ENCODE measurements around the gene TRIM77.
"Not testable (repeated sequence)": the region's sequence is repeated elsewhere in the genome, so short reads cannot be mapped to it uniquely, and the experiment has no call there.

The TRIM77 gene, protein sequence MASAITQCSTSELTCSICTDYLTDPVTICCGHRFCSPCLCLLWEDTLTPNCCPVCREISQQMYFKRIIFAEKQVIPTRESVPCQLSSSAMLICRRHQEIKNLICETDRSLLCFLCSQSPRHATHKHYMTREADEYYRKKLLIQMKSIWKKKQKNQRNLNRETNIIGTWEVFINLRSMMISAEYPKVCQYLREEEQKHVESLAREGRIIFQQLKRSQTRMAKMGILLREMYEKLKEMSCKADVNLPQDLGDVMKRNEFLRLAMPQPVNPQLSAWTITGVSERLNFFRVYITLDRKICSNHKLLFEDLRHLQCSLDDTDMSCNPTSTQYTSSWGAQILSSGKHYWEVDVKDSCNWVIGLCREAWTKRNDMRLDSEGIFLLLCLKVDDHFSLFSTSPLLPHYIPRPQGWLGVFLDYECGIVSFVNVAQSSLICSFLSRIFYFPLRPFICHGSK

DNA sequence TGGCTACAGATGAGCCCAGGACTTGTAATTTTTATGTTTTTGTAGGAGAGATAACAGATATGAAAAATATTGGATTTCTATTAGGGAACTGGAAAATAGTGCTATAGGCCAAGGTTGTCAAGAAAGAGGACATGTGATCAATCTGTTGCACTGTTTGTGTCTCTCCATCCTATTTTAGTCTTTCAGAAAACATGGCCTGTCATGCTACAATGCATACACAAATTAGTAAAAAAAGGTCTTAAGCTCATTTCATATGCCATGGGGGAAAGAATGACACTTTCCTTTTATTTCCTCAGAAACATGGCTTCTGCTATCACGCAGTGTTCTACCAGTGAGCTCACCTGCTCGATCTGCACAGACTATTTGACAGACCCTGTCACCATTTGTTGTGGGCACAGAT lies at the start of gene TRIM77:
TRIM77 (plus strand) TSS at position 301 of the 400 bp plus-strand sequence; CDS start at position 301, 0 bp downstream.
- not testable (repeated sequence) for DNase-seq (ENCODE audit: low read depth in 1 of 2, low spot score in 1 of 2)

DNA sequence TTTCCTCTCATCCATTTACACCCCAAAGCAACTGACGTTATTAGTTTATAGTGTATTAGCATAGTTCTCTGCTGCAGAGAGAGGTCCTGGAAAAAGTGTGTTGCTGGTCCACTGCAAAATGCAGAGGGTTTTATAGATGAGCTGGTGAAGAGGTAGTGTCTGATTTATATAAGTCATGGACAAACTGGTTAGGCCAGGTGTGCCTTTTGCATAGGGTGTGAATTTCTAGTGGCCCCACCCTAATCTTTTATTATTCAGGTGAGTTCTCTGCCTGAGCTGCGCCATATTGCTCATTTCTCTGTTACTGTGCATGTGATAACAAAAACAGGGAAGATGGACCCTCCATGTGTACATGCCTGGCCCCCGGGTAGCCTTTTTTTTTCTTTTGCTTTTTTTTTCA lies 43.1 kb upstream of the TRIM77 start:
- no peak for DNase-seq (ENCODE audit: low read depth in 1 of 2, low spot score in 1 of 2)

DNA sequence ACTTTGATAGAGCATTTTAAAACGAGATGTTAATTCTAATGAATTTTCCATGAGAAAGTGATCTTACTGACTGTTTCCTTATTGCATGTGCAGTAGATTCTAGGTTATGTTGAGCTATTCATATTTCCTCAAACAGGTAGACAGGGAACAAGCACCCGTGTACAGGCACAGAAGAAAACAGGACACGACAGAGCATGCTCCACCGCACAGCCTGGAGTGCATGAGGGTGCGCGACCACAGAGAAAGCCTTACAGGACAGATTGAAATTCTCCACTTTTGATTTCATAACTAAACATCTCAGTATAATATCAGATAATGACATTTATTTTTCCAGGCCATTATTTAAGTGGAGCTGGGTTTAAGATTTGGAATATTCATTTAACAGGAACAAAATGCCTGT lies 41.9 kb upstream of the TRIM77 start:
- not testable (repeated sequence) for DNase-seq (ENCODE audit: low read depth in 1 of 2, low spot score in 1 of 2)

DNA sequence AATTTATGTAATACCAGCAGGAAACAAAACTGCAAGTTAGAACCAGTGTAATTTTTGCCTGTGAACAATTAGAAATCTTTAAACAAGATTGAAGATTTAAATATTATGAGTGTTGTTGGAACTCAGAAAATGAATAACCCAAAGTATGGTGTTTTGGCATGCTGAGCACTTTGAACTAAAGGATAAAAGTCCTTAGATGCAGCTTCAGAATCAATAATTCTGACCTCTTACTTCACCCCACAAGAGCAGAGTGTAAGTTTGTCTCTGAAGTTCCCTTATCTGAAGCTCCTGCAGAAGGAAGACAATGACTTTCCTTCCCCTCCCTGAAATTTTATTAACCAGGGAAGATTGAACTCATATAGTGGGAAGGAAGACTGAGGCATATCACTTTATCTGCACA lies 40.5 kb upstream of the TRIM77 start:
- DNase-seq (ENCODE audit: low read depth in 1 of 2, low spot score in 1 of 2) = not testable (repeated sequence)

DNA sequence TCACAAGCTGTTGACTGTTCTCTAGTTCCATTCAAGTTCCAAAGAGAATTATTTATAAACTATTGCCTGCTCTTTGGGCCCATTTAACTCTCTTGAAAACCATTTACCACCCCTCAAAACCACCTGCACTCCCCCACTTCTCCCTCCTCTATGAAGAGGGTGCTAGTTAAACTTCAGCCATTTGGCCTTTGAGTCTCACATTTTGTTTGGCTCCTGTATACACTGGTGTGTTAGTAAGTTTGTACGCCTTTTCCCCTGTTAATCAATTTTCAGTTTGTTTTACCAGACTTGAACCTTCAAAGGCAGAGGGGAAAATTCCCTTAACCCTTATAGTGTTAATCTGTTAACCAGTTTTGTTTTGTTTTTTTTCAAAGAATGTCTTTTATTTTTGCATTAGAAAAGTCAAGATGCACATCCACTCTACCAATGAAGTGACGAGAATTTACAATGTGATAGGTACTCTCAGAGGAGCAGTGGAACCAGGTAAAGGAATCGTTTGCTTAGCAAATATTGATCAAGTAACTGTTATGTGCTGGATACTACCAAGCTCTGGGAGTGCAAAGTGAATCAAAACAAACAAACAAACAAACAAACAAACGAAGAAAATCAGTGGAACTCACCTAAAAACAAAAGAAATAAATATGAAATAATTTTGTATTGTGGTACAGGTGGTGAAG lies 40.0 kb upstream of the TRIM77 start:
- not testable (repeated sequence) for DNase-seq (ENCODE audit: low read depth in 1 of 2, low spot score in 1 of 2)

DNA sequence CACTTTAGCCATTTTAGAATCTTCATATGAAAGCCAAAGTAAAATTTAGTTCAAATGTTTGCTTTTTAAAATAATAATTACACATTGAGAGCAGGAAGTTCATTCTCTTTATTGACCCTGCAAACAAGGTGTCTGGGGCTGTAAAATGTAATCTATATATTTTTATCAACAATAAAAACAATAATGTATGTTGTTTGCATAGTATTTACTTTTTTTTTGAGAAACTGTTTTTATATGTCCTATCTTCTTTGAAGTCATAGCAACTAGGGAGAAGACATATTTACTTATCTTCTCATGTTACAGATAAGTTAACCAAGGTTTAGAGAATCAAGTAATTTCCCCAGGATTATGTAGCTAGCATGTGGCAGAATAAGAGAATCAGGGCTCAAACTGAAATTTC lies 37.6 kb upstream of the TRIM77 start:
- DNase-seq (ENCODE audit: low read depth in 1 of 2, low spot score in 1 of 2) = not testable (repeated sequence)

DNA sequence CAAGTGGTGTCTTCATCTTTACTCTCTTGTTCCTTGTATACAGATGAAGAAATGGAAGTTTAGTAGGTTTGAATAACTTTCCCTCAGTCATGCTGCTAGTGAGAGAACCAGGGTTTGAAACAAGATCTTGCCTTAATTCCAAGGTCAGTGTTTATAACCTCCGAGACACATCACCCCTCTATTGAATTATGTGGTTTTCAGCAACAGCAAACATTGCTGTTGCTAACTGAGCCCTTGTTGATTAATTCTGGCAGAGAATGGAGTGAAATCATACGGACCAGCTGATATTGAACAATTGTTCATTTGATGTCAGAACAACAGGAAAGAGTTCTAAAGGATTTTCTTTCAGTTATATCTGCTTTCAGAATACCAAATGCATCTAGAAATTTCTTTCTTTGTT lies 36.7 kb upstream of the TRIM77 start:
- DNase-seq (ENCODE audit: low read depth in 1 of 2, low spot score in 1 of 2) = not testable (repeated sequence)

DNA sequence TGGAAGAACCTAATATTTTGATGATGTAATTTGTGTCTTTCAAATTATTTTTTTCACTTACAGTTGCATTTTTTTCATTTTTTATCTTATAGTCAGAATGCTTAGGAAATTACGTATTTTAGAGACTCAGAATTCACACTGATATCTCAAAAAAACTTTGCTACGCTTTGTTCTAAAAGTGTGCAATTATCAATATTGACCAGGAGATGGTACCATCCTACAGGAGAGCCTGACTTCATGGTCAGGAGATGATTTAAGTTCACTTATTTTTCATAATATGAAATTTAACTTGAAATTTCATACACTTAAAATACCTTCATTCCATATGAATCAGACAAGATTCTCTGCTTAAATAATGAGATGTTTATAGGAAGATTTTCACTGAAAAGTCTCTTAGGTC lies 34.7 kb upstream of the TRIM77 start:
- DNase-seq (ENCODE audit: low read depth in 1 of 2, low spot score in 1 of 2) = not testable (repeated sequence)

DNA sequence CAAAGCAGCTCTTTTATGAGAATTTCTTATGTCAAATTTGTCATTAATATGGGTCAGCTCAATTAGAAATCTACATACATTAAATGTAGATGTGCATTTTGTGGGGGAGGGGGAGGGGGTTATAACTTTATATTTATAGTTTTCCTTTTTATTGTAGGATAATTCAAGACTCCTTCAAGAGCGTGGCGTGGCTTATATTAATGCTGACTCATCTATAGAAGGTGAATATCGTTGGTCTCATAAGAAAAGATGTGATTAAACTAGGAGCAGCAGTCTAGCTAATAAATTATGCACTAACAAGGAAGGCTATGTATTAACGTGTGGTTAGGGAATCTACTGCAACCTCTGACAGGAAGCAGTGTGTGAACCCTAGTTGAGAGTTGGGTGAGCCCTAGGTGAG lies 34.2 kb upstream of the TRIM77 start:
- DNase-seq (ENCODE audit: low read depth in 1 of 2, low spot score in 1 of 2) = not testable (repeated sequence)

DNA sequence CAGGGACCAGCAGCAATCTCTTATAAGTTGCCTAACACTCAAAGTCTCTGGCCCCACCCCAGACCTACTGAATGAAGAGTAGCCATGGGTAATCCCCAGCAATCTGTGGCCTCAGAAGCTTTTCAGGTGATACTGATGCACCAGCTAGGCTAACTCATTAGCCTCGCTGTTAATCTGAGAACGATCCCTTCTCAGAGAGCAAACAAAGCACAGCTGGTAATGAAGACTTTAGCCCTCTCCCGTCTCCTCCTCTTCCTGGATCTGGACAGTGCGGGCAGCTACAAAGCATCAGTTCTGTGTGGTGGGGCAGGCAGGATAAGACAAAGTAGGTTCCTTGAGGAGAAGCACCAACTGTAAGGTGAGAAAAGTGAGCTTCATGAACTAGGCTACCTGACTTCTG lies 3.0 kb upstream of the TRIM77 start:
- DNase-seq (ENCODE audit: low read depth in 1 of 2, low spot score in 1 of 2) = not testable (repeated sequence)

DNA sequence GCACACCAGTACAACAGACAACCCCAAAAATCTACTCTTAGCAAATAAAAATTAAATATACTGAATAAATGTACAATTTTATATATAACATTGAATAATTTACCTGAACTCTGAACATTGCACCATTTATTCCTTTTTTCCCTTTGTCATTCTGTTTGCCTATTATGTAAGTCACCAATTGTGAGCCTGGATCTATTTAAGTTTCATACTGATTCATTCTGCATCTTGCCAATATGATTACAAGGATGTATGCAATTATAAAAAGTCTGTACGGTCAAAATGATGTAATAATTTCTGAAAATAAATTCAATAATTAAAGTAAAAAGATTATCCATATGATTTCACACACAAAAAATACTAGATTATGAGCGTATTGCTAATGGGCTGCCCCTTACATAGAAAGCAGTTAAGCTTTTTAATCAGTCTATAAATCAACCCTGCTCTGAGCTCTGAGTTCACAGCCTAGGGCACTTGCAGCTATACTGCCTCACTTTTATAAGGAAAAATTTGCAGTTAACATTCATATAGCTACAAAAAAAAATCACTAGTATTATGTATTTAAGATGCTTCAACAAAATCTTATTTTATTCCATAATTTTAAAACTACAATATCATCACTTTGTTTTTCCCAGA lies 14.9 kb downstream of the TRIM77 start:
- DNase-seq (ENCODE audit: low read depth in 1 of 2, low spot score in 1 of 2) = not testable (repeated sequence)

DNA sequence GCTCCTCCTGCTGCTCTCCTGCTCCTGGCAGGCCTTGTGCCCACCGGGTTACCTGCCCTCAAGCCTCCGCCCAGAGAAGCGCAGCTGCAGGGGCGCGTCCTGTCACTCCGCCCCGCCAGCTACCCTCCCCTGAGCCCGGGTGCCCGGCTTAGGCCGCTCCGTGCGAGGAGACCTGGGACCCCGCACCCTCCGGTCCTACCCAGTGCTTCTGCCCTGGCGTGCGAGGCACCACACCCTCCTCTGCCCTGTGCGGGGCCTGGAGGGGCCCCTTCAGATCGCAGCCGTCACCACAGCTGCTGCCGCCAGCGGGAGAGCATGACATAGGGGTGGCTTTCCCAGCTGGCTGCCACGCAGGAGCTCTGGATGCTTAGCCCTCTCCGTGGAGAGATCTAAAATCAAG lies 20.1 kb downstream of the TRIM77 start:
- DNase-seq (ENCODE audit: low read depth in 1 of 2, low spot score in 1 of 2) = not testable (repeated sequence)

DNA sequence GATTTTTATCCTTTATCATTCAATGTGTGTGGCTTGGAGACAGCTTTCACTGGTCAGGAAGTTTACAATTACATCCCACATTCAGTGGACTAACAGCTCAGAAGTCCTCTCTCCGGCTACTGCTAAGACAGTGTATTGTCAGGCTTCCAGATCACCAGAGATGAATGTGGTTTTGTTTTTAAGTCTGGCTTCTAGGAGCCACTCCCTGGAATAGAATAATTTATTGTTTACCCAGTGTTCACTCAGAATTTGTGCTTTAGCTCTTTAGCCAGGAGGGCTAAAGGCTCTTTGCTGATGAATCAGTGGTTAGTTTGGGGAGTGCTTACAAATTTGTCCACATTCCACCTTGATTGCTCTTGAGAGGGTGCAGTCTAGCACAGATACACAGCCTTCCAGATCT lies 26.5 kb downstream of the TRIM77 start:
- DNase-seq (ENCODE audit: low read depth in 1 of 2, low spot score in 1 of 2) = no peak

DNA sequence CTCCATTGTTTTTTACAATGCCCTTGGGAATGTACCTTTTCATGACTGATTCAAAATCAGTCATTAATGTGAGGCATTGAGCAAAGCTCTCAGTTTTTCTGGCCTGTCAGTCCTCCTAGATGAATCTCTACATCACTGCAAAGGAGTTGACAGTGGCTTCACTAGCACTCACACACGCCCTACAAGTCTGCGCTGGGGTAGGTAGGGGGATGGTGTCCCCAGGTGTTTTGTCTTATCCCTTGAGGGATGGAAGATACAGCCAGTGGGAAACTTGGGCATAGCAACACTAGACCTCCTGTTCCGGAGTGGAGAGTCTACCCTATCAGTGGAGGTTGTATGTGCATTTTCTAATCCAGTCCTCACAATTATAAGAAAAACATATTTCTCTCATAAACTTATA lies 27.0 kb downstream of the TRIM77 start:
- DNase-seq (ENCODE audit: low read depth in 1 of 2, low spot score in 1 of 2) = no peak

DNA sequence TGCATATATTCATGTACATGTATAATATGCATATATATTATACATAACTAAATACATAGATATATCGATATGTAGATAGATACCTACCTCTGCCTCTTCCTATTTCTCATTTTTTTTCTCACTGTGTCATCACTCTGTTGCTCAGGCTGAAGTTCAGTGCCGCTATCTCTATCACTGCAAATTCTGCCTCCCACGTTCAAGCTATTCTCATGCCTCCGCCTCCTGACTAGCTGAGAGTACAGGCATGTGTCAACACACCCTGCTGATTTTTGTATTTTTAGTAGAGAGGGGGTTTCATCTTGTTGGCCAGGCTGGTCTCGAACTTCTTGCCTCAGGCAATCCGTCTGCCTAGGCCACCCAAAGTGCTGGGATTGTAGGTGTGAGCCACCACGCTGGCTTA lies 31.3 kb downstream of the TRIM77 start:
- DNase-seq (ENCODE audit: low read depth in 1 of 2, low spot score in 1 of 2) = not testable (repeated sequence)

DNA sequence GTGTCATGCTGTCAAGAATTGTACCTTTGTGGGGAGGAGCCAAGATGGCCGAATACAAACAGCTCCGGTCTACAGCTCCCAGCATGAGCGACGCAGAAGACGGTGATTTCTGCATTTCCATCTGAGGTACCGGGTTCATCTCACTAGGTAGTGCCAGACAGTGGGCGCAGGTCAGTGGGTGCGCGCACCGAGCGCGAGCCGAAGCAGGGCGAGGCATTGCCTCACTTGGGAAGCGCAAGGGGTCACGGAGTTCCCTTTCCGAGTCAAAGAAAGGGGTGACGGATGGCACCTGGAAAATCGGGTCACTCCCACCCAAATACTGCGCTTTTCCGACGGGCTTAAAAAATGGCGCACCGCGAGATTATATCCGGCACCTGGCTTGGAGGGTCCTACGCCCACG lies 34.1 kb downstream of the TRIM77 start:
- DNase-seq (ENCODE audit: low read depth in 1 of 2, low spot score in 1 of 2) = not testable (repeated sequence)

DNA sequence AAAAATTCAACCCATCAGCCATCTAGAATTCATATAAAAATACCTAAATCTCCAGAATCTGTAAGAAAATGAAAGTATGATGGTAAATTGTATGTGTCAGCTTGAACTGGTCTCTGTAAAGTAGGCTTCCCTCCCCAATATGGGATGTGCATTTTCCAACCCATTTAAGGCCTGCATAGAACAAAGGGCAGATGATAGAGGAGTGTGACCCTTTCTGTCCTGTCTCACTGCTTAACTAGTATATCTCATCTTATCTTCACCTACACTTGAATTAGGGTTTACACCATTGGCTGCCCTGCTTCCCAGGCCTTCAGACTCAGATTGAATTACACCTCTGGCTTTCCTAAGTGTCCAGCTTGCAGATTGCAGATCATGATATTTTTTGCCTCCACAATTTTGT lies 40.7 kb downstream of the TRIM77 start:
- not testable (repeated sequence) for DNase-seq (ENCODE audit: low read depth in 1 of 2, low spot score in 1 of 2)
